ENCODE measurements around the gene SLC25A33.

Gene SLC25A33

GRCh38 chr1:9529190-9529589 lies 10.1 kb upstream of the SLC25A33 start:
- ATAC-seq (ENCODE audit: low read depth) (no peak), DNase-seq (ENCODE audit: low spot score) (no peak)
- H3K9me3 ChIP-seq (ENCODE audit: severe bottlenecking): no peaks in the 10 kb centered on the region
- H3K4me3 ChIP-seq (ENCODE audit: severe bottlenecking): no peak overlapping the region
- H3K27ac ChIP-seq (ENCODE audit: poor library complexity, severe bottlenecking): no peak overlapping the region
- TF ChIP-seq CTCF (IDR thresholded peaks at IDR 0.05; ENCODE audit: poor library complexity, severe bottlenecking): no peak
- H3K27me3 ChIP-seq (ENCODE audit: insufficient read depth, poor library complexity, severe bottlenecking): no peaks in the 10 kb centered on the region
- H3K4me1 ChIP-seq (ENCODE audit: insufficient read depth, poor library complexity, severe bottlenecking): no peaks in the 10 kb centered on the region
- no peaks in the 10 kb centered on the region for H3K36me3 ChIP-seq (ENCODE audit: low read depth)

- ATAC-seq (ENCODE audit: low read depth) (no peak), DNase-seq (ENCODE audit: low spot score) (no peak)
- no peak overlapping the region for H3K27ac ChIP-seq (ENCODE audit: poor library complexity, severe bottlenecking)
- TF ChIP-seq CTCF (IDR thresholded peaks at IDR 0.05; ENCODE audit: poor library complexity, severe bottlenecking): no peak
- H3K27me3 ChIP-seq (ENCODE audit: insufficient read depth, poor library complexity, severe bottlenecking): no peaks in the 10 kb centered on the region
- no peaks in the 10 kb centered on the region for H3K36me3 ChIP-seq (ENCODE audit: low read depth)
- no peaks in the 10 kb centered on the region for H3K9me3 ChIP-seq (ENCODE audit: severe bottlenecking)
- H3K4me3 ChIP-seq (ENCODE audit: severe bottlenecking): no peak overlapping the region
- no peaks in the 10 kb centered on the region for H3K4me1 ChIP-seq (ENCODE audit: insufficient read depth, poor library complexity, severe bottlenecking)
These were observed 8.9 kb upstream of the SLC25A33 start for GRCh38 chr1:9530320-9530719.

DNA sequence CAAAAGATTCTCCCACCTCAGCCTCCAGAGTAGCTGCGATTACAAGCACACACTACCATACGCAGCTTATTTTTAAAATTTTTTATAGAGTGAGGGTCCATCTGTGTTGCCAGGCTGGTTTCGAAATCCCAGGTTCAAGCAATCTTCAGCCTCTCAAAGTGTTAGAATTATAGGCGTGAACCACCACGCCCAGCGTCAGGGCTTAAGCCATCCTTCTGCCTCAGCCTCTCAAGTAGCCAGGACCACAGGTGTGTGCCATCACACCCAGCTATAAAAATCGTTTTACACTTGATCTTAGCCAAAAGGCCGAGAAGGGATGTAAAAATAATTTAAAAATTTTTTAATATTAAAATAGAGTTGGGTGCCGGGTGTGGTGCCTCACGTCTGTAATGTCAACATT lies 4.3 kb upstream of the SLC25A33 start:
- DNase-seq (ENCODE audit: low spot score) (no peak), ATAC-seq (ENCODE audit: low read depth) (no peak)
- no peaks in the 10 kb centered on the region for H3K36me3 ChIP-seq (ENCODE audit: low read depth)
- H3K27ac ChIP-seq (ENCODE audit: poor library complexity, severe bottlenecking): no peak overlapping the region
- no peaks in the 10 kb centered on the region for H3K9me3 ChIP-seq (ENCODE audit: severe bottlenecking)
- no peak overlapping the region for H3K4me3 ChIP-seq (ENCODE audit: severe bottlenecking)
- H3K27me3 ChIP-seq (ENCODE audit: insufficient read depth, poor library complexity, severe bottlenecking): no peaks in the 10 kb centered on the region
- TF ChIP-seq CTCF (IDR thresholded peaks at IDR 0.05; ENCODE audit: poor library complexity, severe bottlenecking): no peak
- H3K4me1 ChIP-seq (ENCODE audit: insufficient read depth, poor library complexity, severe bottlenecking): no peaks in the 10 kb centered on the region

GRCh38 chr1:9536301-9536700 lies 3.0 kb upstream of the SLC25A33 start:
- no peaks in the 10 kb centered on the region for H3K27me3 ChIP-seq (ENCODE audit: insufficient read depth, poor library complexity, severe bottlenecking)
- H3K36me3 ChIP-seq (ENCODE audit: low read depth): no peaks in the 10 kb centered on the region
- no peaks in the 10 kb centered on the region for H3K4me1 ChIP-seq (ENCODE audit: insufficient read depth, poor library complexity, severe bottlenecking)
- no peak for TF ChIP-seq CTCF (IDR thresholded peaks at IDR 0.05; ENCODE audit: poor library complexity, severe bottlenecking)
- H3K9me3 ChIP-seq (ENCODE audit: severe bottlenecking): no peaks in the 10 kb centered on the region
- no peak overlapping the region for H3K4me3 ChIP-seq (ENCODE audit: severe bottlenecking)
- no peak overlapping the region for H3K27ac ChIP-seq (ENCODE audit: poor library complexity, severe bottlenecking)
- no peak for DNase-seq (ENCODE audit: low spot score)
- ATAC-seq (ENCODE audit: low read depth): no peak

DNA sequence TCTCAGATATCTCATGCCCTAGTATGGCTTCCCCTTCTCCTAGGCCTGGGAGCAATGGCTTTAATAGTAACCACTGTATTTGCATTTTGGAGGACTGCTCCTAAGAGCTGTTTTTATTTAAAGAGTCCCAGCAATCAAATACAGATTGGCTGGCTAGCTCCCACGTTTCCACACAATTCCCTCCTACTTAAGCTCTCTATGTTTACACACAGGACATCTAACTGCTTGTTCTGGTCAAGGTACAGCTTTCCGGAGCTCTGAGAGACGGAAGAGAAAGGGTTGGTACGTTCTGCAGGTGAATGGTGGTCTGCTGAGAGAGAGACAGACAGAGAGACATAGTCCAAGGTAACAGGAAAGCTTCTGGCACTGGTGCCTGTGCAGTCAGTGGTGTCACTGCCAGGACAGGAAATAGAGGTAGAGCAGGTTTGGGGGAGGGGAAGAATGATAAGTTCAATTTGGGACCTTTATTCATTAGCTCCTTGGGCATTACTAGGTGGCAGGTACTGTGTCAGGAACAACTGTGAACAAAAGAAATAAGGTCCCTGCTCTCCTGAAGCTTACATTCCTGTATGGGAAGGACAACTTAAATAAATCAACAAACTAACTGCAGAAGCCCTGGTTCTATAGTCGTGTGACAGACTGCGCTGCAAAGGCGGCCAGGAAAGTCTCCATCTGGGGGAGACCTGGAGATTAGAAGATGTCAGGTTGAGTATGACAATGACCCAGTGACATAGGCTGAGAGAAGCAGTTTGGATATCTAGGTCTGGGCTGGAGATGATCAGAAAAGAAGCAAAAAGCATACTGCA lies 1.2 kb upstream of the SLC25A33 start:
- Histone ChIP-seq H3K4me3 (ENCODE audit: severe bottlenecking) (no peak overlapping the region), H3K27me3 (ENCODE audit: insufficient read depth, poor library complexity, severe bottlenecking) (no peaks in the 10 kb centered on the region), H3K9me3 (ENCODE audit: severe bottlenecking) (no peaks in the 10 kb centered on the region), H3K36me3 (ENCODE audit: low read depth) (no peaks in the 10 kb centered on the region), H3K27ac (ENCODE audit: poor library complexity, severe bottlenecking) (no peak overlapping the region), H3K4me1 (ENCODE audit: insufficient read depth, poor library complexity, severe bottlenecking) (peaks cover 6% of the 10 kb centered on the region)
- no peak for TF ChIP-seq CTCF (IDR thresholded peaks at IDR 0.05; ENCODE audit: poor library complexity, severe bottlenecking)
- ATAC-seq (ENCODE audit: low read depth): no peak
- DNase-seq (ENCODE audit: low spot score): no peak

Data from RWPE2 (cell line).